ENCODE data around the gene MAP1LC3A.

The MAP1LC3A gene

GRCh38 chr20:34578521-34578920 is 20.0 kb downstream of the MAP1LC3A start:
- no peak for DNase-seq

GRCh38 chr20:34579191-34579978 is 20.9 kb downstream of the MAP1LC3A start:
- peak; percentile 12 for DNase-seq

DNA sequence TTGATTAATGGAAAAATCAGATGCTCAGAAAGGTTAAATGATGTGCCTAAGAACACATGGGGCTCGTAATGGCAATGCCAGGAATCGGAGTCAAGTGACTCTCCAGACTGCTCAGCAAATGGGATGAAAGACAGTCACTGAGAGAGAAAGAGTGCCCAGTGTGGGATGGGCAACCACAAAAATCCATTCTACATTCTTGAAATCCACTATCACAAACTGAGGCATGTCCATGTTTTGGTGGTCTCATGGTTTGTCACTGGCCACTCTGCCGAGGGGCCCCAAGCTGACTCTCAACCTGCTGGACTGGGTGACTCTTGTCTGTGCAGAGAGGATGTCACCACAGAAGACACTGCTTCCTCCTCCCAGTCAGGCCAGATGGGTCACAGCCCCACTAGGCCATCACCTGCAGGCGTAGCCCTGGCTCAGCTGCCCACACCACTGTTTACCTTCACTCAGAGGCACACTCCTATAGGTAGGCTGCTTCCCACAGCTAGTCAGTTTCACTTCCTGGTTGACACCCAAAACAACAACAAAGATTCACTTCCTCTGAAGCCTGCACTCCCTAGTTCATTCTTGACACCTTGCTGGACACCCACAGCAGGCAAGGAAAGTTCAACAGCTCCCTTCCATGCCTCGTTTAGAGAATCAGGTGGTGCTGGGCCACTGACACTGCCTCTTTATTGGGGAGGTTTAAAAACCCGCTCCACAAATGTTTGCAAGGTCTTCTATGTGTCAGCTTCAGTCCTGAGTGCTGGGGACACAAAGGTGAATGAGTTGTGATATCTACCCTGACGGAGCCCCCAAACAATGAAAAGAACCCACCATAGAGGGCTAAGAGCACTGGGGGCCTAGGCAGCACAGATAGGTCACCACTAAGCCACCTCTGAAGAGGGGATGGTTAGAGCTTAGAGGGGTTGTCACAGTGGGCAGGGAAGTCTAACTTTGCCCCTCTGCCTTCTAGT is 21.7 kb downstream of the MAP1LC3A start:
- DNase-seq = no peak

DNA sequence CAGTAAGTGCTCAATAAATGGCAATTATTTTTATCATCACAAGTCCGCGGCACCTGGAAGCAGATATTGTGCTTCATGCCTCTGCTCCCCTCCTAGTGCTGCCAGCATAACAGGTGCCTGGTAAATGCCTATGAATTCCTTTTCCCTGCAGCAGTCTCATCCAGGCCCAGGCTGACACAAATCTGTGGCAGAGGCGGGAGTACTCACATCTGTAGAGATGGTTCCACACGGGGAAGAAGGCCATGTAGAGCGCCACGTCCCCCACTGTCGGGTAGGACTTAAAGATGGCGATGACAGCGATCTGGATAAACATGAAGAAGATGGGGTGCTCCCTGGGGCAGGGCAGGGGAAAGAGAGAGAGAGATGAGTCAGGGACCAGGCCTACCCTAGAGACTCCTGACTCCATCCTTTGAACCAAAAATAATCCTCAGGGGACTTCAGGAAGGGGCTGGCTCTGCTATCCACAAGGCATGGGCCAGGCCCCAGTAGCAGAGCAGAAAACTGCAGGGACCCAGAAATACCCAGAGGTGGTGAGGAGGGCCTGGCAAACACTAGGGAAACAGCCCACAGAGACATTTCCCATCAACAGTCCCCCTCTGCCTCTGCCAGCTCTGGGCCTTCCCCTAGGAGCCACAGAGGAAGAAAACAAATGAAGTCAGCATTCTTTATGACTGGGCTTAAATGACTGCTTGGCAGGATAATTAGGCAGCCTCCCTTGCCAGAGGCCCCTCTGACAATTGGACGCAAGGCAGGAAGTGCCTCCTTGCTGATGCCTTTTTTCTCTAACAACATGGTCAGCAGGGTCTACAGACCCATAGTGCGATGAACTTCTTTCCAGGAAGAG is 23.0 kb downstream of the MAP1LC3A start:
- no peak for DNase-seq

GRCh38 chr20:34582221-34582620 is 23.7 kb downstream of the MAP1LC3A start:
- no peak for DNase-seq

GRCh38 chr20:34582911-34583310 is 24.4 kb downstream of the MAP1LC3A start:
- no peak for DNase-seq

- DNase-seq = no peak
Observed at GRCh38 chr20:34583544-34583943, 25.0 kb downstream of the MAP1LC3A start.

- DNase-seq = no peak
Observed at GRCh38 chr20:34585019-34585418, 26.5 kb downstream of the MAP1LC3A start.

GRCh38 chr20:34586488-34587163 is 28.1 kb downstream of the MAP1LC3A start:
- no peak for DNase-seq

GRCh38 chr20:34595377-34596184 is 37.1 kb downstream of the MAP1LC3A start:
- no peak for DNase-seq

GRCh38 chr20:34600892-34601653 is 42.6 kb downstream of the MAP1LC3A start:
- DNase-seq = no peak

DNA sequence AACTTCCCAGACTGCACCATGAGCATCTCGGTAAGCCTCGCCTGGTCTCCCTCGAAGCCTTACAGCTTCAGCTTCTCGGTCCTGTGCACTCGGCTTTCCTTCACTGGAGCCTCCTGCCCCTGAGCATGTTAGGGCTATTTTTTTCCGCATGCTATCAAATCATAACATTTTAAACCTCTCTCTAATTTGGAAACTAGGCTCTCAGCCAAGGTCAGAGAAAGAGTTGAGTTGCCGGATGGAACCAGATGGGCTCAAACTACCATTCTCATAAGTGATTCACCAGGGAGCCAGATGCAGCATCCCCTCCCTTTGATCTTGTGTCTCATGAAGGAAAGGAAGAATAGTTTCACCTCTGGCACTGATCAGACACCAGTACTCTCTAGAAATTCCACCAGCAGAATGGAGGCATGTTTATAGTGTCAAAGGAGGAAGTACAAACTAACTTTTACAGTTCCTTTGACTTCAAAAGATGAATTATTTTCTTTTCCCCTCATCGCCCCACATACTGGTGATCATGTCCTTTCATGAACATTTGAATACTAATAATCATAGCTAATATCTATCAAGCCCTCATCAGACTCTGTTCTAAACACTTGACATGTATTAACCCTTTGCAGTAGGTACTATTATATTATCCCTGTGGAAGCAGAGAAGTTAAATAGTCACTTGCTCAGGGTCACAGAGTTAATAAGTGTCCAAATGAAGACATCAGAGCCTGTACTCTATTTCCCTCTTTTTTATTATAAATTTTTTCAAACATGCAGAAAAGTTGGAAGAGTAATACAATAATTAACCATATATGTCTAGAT is 46.7 kb downstream of the MAP1LC3A start:
- no peak for DNase-seq

- DNase-seq = no peak
Observed at GRCh38 chr20:34607066-34607465, 48.5 kb downstream of the MAP1LC3A start.

Measured in NCI-H146 (cell line).